AG04449 (cell line): ENCODE data around the gene EHMT1.
"Not testable (repeated sequence)": the region's sequence is repeated elsewhere in the genome, so short reads cannot be mapped to it uniquely, and the experiment has no call there.

Source experiments
- CTCF ChIA-PET: fragments of 350-600 bp; formaldehyde crosslinking; extraction: SDS; loops from one replicate; lab custom pipeline; 2021; ENCODE audit warnings: antibody characterized with exemption; lab: Yijun Ruan, JAX
- POLR2A ChIA-PET: fragments of 400-600, 350-600 bp; formaldehyde crosslinking; extraction: SDS; loops from one replicate; lab custom pipeline; 2020; ENCODE audit warnings: antibody characterized with exemption, inconsistent platforms; lab: Yijun Ruan, JAX
- DNase-seq: peaks from one replicate; pipeline ENCODE4 v3.0.0-alpha.2; 2010; ENCODE audit warnings: low read depth, low spot score
- H3K4me3 ChIP-seq: 2 replicates; pipeline ENCODE4 v1.5.1; 2011; ENCODE audit warnings: low read depth, mild to moderate bottlenecking, control low read depth, low read length
- TF ChIP-seq, protein P1 (sequence below): IDR thresholded peaks from one replicate; pipeline ENCODE4 v1.5.1; 2011; ENCODE audit warnings: mild to moderate bottlenecking, moderate library complexity, low read length, control low read depth, inconsistent platforms; ENCODE audit not compliant: insufficient read depth; ENCODE audit errors: missing control alignments

The EHMT1 gene

GRCh38 chr9:137733429-137733828, 114.6 kb downstream of the EHMT1 start:
- TF ChIP-seq, protein P1, sequence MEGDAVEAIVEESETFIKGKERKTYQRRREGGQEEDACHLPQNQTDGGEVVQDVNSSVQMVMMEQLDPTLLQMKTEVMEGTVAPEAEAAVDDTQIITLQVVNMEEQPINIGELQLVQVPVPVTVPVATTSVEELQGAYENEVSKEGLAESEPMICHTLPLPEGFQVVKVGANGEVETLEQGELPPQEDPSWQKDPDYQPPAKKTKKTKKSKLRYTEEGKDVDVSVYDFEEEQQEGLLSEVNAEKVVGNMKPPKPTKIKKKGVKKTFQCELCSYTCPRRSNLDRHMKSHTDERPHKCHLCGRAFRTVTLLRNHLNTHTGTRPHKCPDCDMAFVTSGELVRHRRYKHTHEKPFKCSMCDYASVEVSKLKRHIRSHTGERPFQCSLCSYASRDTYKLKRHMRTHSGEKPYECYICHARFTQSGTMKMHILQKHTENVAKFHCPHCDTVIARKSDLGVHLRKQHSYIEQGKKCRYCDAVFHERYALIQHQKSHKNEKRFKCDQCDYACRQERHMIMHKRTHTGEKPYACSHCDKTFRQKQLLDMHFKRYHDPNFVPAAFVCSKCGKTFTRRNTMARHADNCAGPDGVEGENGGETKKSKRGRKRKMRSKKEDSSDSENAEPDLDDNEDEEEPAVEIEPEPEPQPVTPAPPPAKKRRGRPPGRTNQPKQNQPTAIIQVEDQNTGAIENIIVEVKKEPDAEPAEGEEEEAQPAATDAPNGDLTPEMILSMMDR, result no peak
- DNase-seq, result no peak
- POLR2A ChIA-PET, result no interaction called here
- no peak overlapping the region for H3K4me3 ChIP-seq
- CTCF ChIA-PET, result interaction anchor here (1.6 kb wide), 1 partner anchor 22 kb away, joined by 3 read pairs; no protein-coding TSS in a partner anchor

GRCh38 chr9:137734181-137734580, 115.4 kb downstream of the EHMT1 start:
- POLR2A ChIA-PET, result no interaction called here
- TF ChIP-seq, protein P1, result no peak
- DNase-seq, result no peak
- H3K4me3 ChIP-seq, result no peak overlapping the region
- CTCF ChIA-PET, result interaction anchor here (1.6 kb wide), 1 partner anchor 21 kb away, joined by 3 read pairs; no protein-coding TSS in a partner anchor

DNA sequence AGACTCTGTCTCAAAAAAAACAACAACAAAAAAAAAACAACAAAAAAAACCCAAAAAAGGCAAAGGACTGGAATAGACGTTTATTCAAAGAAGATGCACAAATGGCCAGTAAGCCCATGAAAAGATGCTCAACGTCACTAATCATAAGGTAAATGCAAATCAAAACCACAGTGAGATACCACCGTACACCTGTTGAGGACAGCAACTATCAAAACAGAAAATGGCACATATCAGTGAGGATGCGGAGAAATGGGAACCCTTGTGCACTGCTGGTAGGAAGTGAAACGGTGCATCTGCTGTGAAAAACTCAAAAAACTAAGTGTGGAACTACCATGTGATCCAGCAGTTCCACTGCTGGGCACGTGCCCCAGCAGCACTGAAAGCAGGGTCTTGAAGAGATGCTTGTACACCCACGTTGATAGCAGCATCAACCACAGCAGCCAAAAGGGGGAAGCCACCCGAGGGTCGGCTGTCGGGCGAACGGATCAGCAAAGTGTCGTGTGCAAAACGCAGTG, 119.4 kb downstream of the EHMT1 start:
- DNase-seq, H3K4me3 ChIP-seq, POLR2A ChIA-PET: not testable (repeated sequence)
- CTCF ChIA-PET, result interaction anchor here (2.8 kb wide), 1 partner anchor 66 kb away, joined by 7 read pairs; no protein-coding TSS in a partner anchor

GRCh38 chr9:137738703-137739102, 119.9 kb downstream of the EHMT1 start:
- H3K4me3 ChIP-seq, result no peak overlapping the region
- ChIA-PET POLR2A (no interaction called here), CTCF (interaction anchor here (2.8 kb wide), 1 partner anchor 66 kb away, joined by 7 read pairs; no protein-coding TSS in a partner anchor)
- no peak for DNase-seq
- TF ChIP-seq, protein P1, result no peak

DNA sequence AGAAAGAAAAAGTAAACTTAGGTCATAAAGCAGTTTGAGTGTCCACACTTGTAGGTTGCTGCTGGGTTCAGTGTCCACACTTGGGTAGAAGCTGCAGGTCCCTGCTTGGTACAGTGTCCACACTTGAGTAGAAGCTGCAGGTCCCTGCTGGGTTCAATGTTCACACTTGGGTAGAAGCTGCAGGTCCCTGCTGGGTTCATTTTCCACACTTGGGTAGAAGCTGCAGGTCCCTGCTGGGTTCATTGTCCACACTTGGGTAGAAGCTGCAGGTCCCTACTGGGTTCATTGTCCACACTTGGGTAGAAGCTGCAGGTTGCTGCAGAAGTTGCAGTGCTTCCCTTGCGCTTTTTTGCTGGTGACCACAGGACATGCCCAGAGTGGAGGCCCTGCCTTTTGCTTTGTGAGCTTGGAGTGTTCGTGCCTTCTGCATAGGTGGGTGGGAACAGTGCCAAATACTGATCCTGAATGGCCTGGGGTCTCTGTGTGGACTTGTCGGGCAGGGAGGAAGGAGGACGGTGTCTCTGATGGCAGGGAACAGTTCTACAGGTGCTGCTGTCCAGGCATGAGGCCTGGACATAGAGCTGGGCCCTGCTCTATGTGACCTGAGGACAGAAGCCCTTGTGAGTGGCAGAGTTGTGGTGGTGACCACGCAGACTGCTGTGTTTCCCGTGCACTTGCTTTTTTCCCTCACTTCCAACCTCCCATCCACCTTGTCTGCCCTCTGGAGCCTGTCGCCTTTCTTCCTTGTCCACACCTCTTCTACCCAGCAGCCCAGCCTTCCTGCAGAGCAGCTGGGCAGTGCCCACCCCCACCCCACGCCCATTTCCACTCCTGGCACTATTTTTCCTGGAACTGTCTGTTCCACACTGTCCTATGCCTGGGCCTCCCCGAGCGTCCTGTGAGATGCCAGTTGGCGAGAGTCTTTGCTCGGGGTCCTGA, 120.8 kb downstream of the EHMT1 start:
- ChIA-PET POLR2A (no interaction called here), CTCF (interaction anchor here (1.1 to 2.8 kb wide), 3 partner anchors 11 to 67 kb away, joined by 3 to 7 read pairs (median 3); no protein-coding TSS in a partner anchor)
- TF ChIP-seq, protein P1, result no peak
- no peak for DNase-seq
- H3K4me3 ChIP-seq, result no peak overlapping the region

GRCh38 chr9:137740312-137740711, 121.5 kb downstream of the EHMT1 start:
- no peak for DNase-seq
- POLR2A ChIA-PET, result no interaction called here
- no peak overlapping the region for H3K4me3 ChIP-seq
- CTCF ChIA-PET, result interaction anchor here (1.1 to 2.8 kb wide), 3 partner anchors 10 to 68 kb away, joined by 3 to 7 read pairs (median 3); no protein-coding TSS in a partner anchor
- TF ChIP-seq, protein P1, result no peak
